HEK293T (cell line): Measurements from ENCODE around the gene PRDM11.

Experiments
- ARNT ChIP-seq: fragments of 450-650 bp; IDR thresholded peaks from 2 replicates; pipeline ENCODE4 v1.6.1; 2017; ENCODE audit warnings: mild to moderate bottlenecking
- FOXA1 ChIP-seq: fragments of 450-650 bp; IDR thresholded peaks from 2 replicates; pipeline ENCODE4 v1.6.1; 2016; ENCODE audit warnings: mild to moderate bottlenecking
- FOXK2 ChIP-seq: fragments of 450-650 bp; IDR thresholded peaks from 2 replicates; pipeline ENCODE4 v1.6.1; 2016; ENCODE audit warnings: mild to moderate bottlenecking
- FOXM1 ChIP-seq: fragments of 450-650 bp; IDR thresholded peaks from 2 replicates; pipeline ENCODE4 v1.6.1; 2017; ENCODE audit warnings: mild to moderate bottlenecking, borderline replicate concordance
- HDGF ChIP-seq: fragments of 450-650 bp; IDR thresholded peaks from 2 replicates; pipeline ENCODE4 v1.6.1; 2017; ENCODE audit warnings: antibody characterized with exemption, borderline replicate concordance
- TARDBP ChIP-seq: fragments of 450-650 bp; IDR thresholded peaks from 2 replicates; pipeline ENCODE4 v1.6.1; 2016

- no peak for TF ChIP-seq FOXM1
- no peak for TF ChIP-seq HDGF
- TF ChIP-seq FOXK2, result no peak
- TF ChIP-seq FOXA1, result no peak
- TF ChIP-seq TARDBP, result no peak
- no peak for TF ChIP-seq ARNT
Measured at GRCh38 chr11:45154276-45154675, 7.8 kb downstream of the PRDM11 start.
